HG02623 (cell line): ENCODE results near the gene SCAF11.

Experiments
- ATAC-seq: cut with Tn5 transposase; IDR thresholded peaks from one replicate; pipeline ENCODE4 v1.9.1; 2021; ENCODE audit warnings: moderate library complexity; ENCODE audit not compliant: unreplicated experiment

Gene SCAF11

GRCh38 chr12:45933504-45933903 lies 56.9 kb downstream of the SCAF11 start:
- no peak for ATAC-seq

GRCh38 chr12:45930369-45930768 lies 60.0 kb downstream of the SCAF11 start:
- ATAC-seq, result no peak

DNA sequence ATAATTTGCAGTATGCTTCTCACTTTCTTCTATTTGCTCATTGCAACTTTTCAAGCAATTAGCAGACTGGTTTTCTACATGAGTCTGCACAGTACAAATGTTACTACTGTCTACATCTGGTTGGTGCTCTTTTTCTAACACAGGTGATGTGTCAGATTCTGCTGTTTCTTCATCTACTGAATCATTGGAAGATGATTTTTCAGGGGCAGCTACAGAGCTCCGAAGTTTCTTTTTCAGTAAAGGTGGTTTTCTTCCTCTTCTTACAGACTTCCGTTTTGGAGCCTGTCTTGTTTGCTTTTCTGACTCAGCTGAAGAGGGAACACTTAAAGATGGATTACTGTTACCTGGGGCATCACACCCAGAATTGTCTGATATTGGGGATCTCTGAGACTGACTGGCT lies 62.1 kb downstream of the SCAF11 start:
- ATAC-seq, result no peak

DNA sequence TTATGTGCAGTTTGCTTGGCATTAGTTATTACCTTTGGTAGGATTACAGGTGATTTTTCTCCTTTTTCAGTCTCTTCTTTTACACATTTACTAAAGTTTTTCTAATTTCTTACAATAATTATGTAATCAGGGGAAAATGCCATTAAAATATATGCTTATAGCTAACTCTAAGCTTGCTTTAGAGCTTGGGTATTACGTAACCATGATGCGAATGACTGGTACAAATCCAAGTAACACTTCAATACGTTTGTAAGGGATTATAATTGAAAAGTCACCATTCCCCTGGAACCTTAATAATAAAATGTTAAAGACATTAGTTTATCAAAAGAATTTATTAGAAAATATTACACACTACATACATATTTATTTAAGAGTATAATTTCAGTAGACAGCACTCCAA lies 71.6 kb downstream of the SCAF11 start:
- no peak for ATAC-seq

DNA sequence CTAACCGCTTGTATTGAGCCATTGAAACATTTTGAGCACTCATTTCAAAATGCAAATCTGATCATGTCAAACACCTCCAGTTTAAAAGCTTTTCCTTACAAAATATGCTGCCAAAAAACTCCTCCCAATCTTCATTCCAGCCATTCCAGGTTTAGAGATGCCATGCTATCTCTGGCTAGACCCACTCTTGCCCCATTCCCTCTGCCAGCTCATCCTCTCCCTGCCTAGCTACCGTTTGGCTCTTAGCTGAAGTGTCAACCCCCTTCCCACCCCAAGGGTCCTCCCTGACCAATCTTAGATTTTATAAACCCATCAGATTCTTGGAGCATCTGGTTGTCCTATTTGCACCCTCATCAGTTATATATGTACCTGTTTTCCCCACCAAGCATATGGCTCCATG lies 75.0 kb downstream of the SCAF11 start:
- no peak for ATAC-seq

- no peak for ATAC-seq
Measured at GRCh38 chr12:45914090-45914489, 76.3 kb downstream of the SCAF11 start.

- no peak for ATAC-seq
Measured at GRCh38 chr12:45913631-45914030, 76.7 kb downstream of the SCAF11 start.

- no peak for ATAC-seq
Measured at GRCh38 chr12:45912774-45913173, 77.6 kb downstream of the SCAF11 start.

DNA sequence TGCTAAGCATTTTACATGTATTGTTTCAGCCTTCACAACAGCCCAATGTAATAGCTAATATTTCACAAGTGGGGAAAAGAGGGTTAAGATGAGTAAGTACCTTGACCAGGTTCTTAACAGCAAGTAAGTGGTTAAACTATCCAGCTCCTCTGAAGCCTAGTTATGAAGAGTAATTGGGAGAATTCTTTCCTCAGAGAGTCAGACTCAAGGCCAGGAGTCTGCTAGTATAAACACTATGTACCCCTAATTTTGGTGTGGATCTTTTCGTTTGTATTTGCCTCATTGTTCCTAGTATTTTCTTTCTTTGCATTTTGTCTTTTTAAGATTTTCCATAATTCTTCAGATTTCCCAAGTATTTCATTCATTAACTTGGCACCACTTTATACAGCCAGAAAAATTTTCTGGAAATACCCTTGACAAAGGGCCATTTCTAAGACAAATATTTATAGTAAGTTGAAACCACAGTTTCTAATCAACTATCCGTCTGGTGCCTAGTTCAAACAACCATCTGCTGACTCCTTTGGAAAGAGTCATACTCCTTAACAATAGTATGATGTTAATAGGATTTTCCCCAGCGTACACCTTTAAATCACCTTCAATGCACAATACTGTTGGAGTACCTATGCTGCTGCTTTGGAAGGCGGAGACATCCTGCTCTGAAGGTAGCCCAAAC lies 81.2 kb downstream of the SCAF11 start:
- no peak for ATAC-seq

DNA sequence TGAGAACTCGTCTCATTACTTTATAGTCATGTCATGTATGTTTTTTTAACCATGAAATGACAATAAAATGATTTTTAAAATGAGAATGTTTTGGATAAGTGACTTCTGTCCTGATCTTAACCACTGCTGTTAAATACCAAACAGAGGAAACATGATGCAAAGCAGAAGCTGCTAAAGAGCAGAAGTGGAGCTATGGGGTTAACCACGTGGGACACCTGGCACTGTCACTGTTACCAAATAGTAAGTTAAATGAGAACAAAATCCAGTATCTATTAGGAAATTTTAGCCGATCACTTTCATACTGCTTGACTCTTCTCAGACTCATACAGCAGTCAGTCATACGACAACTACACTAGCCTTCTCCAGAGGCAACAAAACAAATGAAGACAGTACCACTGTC lies 82.4 kb downstream of the SCAF11 start:
- ATAC-seq, result peak; percentile 91

DNA sequence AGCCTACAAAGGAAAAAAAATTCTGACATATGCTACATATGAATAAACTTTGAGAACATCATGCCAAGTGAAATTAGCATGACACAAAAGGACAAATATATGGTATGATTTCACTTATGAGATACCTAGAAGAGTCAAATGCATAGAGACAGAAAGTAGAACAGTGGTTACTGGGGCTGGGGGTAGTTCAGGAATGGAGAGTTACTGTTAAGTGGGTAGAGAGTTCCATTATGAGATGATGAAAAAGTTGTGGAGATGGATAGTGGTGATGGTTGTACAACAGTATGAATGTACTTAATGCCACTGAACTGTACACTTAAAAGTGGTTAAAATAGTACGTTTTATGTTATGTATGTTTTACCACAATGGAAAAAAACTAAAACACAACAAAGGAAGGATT lies 92.3 kb downstream of the SCAF11 start:
- ATAC-seq, result no peak

- no peak for ATAC-seq
Measured at GRCh38 chr12:45895961-45896360, 94.4 kb downstream of the SCAF11 start.

- ATAC-seq, result no peak
Measured at GRCh38 chr12:45893240-45893639, 97.1 kb downstream of the SCAF11 start.

- ATAC-seq, result no peak
Measured at GRCh38 chr12:45890276-45890675, 100.1 kb downstream of the SCAF11 start.

- ATAC-seq, result no peak
Measured at GRCh38 chr12:45887544-45887943, 102.8 kb downstream of the SCAF11 start.

GRCh38 chr12:45886685-45887084 lies 103.7 kb downstream of the SCAF11 start:
- no peak for ATAC-seq

- ATAC-seq, result no peak
Measured at GRCh38 chr12:45883187-45883586, 107.2 kb downstream of the SCAF11 start.

DNA sequence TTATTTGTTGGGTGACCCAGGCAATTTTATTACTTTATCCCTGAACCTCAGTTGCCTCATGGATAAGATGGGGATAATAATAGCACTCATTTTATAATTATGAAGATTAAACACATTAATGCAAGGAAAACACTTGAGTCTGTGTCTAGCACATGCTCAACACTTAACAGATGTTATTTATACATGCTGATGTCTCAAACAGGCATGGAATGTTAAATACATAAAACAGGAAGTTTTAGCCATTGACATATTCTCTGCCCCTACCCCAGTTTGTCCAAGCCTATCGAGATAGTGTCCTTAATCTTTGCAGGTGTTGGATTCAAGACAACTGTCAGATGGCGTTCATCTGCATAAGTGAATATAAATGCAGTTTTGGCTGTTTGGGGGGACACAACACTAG lies 109.8 kb downstream of the SCAF11 start:
- no peak for ATAC-seq

GRCh38 chr12:45879363-45879895 lies 110.9 kb downstream of the SCAF11 start:
- ATAC-seq, result no peak

GRCh38 chr12:45878630-45879255 lies 111.6 kb downstream of the SCAF11 start:
- ATAC-seq, result no peak

GRCh38 chr12:45877069-45877468 lies 113.3 kb downstream of the SCAF11 start:
- ATAC-seq, result no peak

DNA sequence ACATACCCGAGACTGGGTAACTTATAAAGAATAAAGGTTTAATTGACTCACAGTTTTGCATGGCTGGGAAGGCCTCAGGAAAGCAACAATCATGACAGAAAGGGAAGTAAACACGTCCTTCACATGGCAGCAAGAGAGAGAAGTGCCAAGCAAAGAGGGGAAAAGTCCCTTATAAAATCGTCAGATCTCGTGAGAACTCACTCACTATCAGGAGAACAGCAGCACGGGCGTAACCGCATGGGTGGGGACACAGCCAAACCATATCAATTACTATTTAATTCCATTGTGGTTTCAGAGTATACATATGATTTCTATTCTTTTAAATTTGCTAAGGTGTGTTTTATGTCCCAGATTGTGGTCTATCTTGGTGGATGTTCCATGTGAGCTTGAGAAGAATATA lies 117.9 kb downstream of the SCAF11 start:
- ATAC-seq, result no peak
